Common myeloid progenitor, CD34-positive (primary cell): ENCODE results near the gene TST.

Source experiments
- CTCF ChIA-PET: fragments of 350-600 bp; sonication (Branson Sonifier 250); formaldehyde crosslinking; loops from one replicate; lab custom pipeline; 2021; ENCODE audit warnings: antibody characterized with exemption; lab: Charles Lee
- POLR2A ChIA-PET: fragments of 350-600 bp; sonication (Branson Sonifier 250); formaldehyde crosslinking; loops from one replicate; lab custom pipeline; 2021; ENCODE audit warnings: antibody characterized with exemption; lab: Charles Lee
- DNase-seq, 3 donors: peaks; one replicate each; pipeline versions ENCODE4 v3.0.0 to v3.0.0-alpha.2; 2013
- H3K27ac ChIP-seq, 2 experiments: 1 replicate in 1 of 2; 2 replicates in 1 of 2; pipeline ENCODE4 v1.7.0; 2013; ENCODE audit warnings: inconsistent platforms in 2 of 2, low read length in 2 of 2, mild to moderate bottlenecking in 2 of 2, low read depth in 1 of 2, moderate library complexity in 1 of 2; ENCODE audit not compliant: severe bottlenecking in 2 of 2, insufficient read depth in 1 of 2, poor library complexity in 1 of 2
- H3K27me3 ChIP-seq, 5 experiments: replicated peaks in 2 of 5; 1 replicate in 3 of 5; 2 replicates in 2 of 5; pipeline versions ENCODE4 v1.6.1 to v1.7.0; 2013; ENCODE audit warnings: low read length in 4 of 5, mild to moderate bottlenecking in 2 of 5, moderate library complexity in 2 of 5, inconsistent platforms in 1 of 5; ENCODE audit not compliant: insufficient read depth in 5 of 5, control insufficient read depth in 4 of 5
- H3K36me3 ChIP-seq, 4 experiments: 1 replicate in 2 of 4; 2 replicates in 2 of 4; pipeline versions ENCODE4 v1.6.1 to v1.7.0; 2013; ENCODE audit warnings: low read length in 3 of 4, control low read depth in 1 of 4, mild to moderate bottlenecking in 1 of 4; ENCODE audit not compliant: control insufficient read depth in 4 of 4, insufficient read depth in 4 of 4
- H3K4me1 ChIP-seq, 4 experiments: 1 replicate in 3 of 4; 2 replicates in 1 of 4; pipeline versions ENCODE4 v1.6.1 to v1.7.1; 2013; ENCODE audit warnings: low read length in 3 of 4, mild to moderate bottlenecking in 3 of 4, control low read depth in 1 of 4, inconsistent platforms in 1 of 4, moderate library complexity in 1 of 4; ENCODE audit not compliant: control insufficient read depth in 4 of 4, insufficient read depth in 4 of 4; ENCODE audit errors: control extremely low read depth in 1 of 4
- H3K4me3 ChIP-seq, 7 experiments: 1 replicate in 4 of 7; 2 replicates in 3 of 7; pipeline versions ENCODE4 v1.5.1 to v1.7.0; 2013; ENCODE audit warnings: mild to moderate bottlenecking in 7 of 7, low read length in 6 of 7, moderate library complexity in 6 of 7, inconsistent platforms in 2 of 7, low read depth in 2 of 7, control low read depth in 1 of 7; ENCODE audit not compliant: insufficient read depth in 4 of 7, control insufficient read depth in 1 of 7; ENCODE audit errors: extremely low read depth in 1 of 7
- H3K9me3 ChIP-seq, 5 experiments: 1 replicate in 4 of 5; 2 replicates in 1 of 5; pipeline versions ENCODE4 v1.6.1 to v1.7.1; 2013; ENCODE audit warnings: low read length in 4 of 5, mild to moderate bottlenecking in 2 of 5, inconsistent platforms in 1 of 5, low read depth in 1 of 5, moderate library complexity in 1 of 5; ENCODE audit not compliant: control insufficient read depth in 4 of 5, insufficient read depth in 2 of 5; ENCODE audit errors: control extremely low read depth in 1 of 5
- WGBS: methylation state at CpG from one replicate; pipeline ENCODE4 v1.1.5; 2013; ENCODE audit not compliant: insufficient coverage; 5-methylcytosine and 5-hydroxymethylcytosine counted together

Gene TST

DNA sequence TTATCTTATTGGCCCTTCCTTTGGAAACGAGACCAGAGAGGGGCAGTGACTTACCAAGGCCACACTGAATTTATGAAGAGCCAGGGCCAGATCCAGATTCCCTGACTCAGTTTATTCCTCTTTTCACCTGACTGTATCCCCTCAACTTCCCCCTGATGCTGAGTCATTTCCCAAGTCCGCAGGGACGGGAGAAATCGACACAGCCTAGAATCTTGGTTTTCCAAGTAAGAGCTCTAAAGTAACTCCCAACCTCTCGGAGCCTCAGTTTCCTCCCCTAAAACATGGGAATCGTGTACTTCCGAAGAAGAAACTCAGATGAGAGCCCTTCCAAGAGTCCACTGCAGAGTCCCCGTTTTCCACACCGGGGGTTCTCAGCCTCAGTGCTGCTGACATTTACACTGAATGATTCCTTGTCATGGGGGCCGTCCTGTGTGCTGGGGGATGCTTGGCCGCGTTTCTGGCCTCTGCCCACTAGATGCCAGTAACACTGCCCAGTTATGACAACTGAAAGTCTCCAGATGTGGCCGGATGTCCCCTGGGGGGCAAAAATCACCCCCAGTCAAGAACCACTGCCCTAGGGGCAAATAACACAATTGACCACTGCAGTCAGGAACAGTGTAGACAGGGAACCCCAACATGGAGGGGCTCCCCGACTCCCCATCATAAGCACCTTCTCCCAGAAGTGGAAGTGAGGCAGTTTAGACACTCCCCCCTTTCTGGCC is 11.5 kb upstream of the TST start:
- DNase-seq = no peak
- 89% methylated on average over 14 of the region's 14 CpGs for WGBS
- Histone ChIP-seq H3K36me3 (peaks cover 0 to 43% (median 22%) of the 10 kb centered on the region in 4 experiments), H3K27ac (no peak overlapping the region), H3K4me3 (no peak overlapping the region), H3K27me3 (no peaks in the 10 kb centered on the region), H3K4me1 (no peaks in the 10 kb centered on the region), H3K9me3 (no peaks in the 10 kb centered on the region)
- POLR2A ChIA-PET = no interaction called here
- CTCF ChIA-PET = interaction anchor here (1.2 to 6.2 kb wide), 4 partner anchors 11 to 20 kb away, joined by 3 to 39 read pairs (median 14); partner anchors contain the start of genes MPST and TST

DNA sequence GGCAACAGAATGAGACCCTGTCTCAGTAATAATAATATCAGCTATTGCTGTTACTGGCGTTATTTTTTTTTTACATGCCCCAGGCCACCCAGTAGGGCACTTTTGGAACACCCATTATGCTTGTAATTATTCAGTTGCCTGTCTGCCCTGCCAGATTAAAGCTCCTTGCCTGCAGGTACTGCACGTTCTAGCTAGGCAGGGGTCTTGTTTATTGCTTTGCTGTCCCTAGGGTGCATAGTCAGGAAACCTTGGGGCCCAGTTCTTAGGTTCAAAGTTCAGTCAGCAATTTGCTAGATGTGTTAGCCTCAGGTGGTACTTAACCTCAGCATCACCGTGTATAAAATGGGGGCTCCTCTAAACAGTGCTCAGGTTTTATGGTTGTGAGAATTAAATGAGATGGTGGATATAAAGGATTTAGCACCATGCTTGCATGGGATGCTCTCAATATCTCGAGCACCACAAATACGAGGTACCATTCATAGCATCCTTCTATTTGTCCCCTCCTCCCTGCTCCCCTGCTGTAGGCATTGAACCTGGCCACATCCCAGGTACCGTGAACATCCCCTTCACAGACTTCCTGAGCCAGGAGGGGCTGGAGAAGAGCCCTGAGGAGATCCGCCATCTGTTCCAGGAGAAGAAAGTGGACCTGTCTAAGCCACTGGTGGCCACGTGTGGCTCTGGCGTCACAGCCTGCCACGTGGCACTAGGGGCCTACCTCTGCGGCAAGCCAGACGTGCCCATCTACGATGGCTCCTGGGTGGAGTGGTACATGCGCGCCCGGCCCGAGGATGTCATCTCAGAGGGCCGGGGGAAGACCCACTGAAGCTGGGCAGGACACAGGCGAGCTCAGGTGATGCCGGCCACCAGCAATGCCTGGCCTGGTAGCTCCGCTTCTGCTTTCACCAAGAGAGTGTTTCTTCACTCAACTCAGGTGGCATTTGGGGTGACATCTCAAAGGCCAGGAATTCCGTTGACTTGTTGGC is 9.7 kb upstream of the TST start:
- no peak overlapping the region for H3K4me3 ChIP-seq
- ChIA-PET POLR2A (no interaction called here), CTCF (interaction anchor here (0.8 to 6.2 kb wide), 5 partner anchors 9 to 41 kb away, joined by 3 to 39 read pairs (median 6); partner anchors contain the start of genes MPST and TST)
- DNase-seq = no peak
- no peaks in the 10 kb centered on the region for H3K9me3 ChIP-seq
- H3K4me1 ChIP-seq = no peaks in the 10 kb centered on the region
- WGBS = 99% methylated on average over 20 of the region's 22 CpGs
- no peak overlapping the region for H3K27ac ChIP-seq
- H3K36me3 ChIP-seq = peaks cover 5 to 60% (median 33%) of the 10 kb centered on the region in 4 experiments
- H3K27me3 ChIP-seq = no peaks in the 10 kb centered on the region

DNA sequence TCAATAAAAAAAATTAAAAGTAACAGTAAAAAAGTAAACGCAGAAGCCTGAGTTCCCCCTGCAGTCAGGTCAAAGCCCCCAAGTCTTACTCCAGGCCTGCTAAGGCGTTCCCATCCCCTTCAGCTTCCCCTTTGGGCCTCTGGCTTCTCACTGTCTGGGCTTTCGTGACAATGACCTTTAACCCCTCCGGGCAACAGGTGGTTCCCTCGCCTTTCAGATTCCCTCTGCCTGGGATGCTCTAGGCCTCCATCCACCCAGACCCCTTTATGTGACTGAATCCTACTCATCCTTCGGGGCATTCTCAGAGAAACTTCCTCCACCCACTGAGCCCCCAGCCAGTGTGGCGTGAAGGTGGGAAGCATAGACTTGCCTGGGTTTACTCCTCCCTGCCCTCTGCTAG is 8.3 kb upstream of the TST start:
- Histone ChIP-seq H3K27me3 (no peaks in the 10 kb centered on the region), H3K27ac (no peak overlapping the region), H3K9me3 (no peaks in the 10 kb centered on the region), H3K36me3 (peaks cover 5 to 64% (median 33%) of the 10 kb centered on the region in 4 experiments), H3K4me3 (no peak overlapping the region), H3K4me1 (peaks cover 0 to 2% (median 0%) of the 10 kb centered on the region in 4 experiments)
- no peak for DNase-seq
- ChIA-PET CTCF (no interaction called here), POLR2A (no interaction called here)
- WGBS = 94% methylated on average over 7 of the region's 7 CpGs

DNA sequence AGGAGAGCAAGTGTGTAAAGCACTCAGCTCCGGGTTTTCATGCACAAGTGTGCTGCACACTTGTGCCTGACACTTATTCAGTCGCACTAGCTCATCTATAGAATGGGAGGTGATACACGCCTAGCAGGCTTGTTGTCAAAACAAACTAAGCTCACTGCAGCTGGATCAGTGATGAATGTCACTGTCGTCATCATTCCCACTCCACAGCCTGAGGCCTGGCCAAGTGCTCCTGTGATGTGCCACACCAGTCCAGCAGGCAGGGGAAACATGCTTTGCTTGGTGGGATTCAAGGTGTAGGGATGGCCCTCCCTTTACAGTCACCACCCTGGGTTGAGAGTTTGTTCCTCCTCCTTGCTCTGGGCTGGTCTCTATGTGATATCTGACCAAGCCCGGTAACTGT is 7.1 kb upstream of the TST start:
- ChIA-PET POLR2A (no interaction called here), CTCF (interaction anchor here (1.1 to 1.8 kb wide), 2 partner anchors 18 to 190 kb away, joined by 3 to 7 read pairs; no protein-coding TSS in a partner anchor)
- DNase-seq = no peak
- Histone ChIP-seq H3K4me1 (peaks cover 0 to 13% (median 2%) of the 10 kb centered on the region in 4 experiments), H3K36me3 (peaks cover 5 to 65% (median 33%) of the 10 kb centered on the region in 4 experiments), H3K27me3 (no peaks in the 10 kb centered on the region), H3K27ac (no peak overlapping the region), H3K4me3 (no peak overlapping the region), H3K9me3 (no peaks in the 10 kb centered on the region)
- 100% methylated on average over 5 of the region's 5 CpGs for WGBS

DNA sequence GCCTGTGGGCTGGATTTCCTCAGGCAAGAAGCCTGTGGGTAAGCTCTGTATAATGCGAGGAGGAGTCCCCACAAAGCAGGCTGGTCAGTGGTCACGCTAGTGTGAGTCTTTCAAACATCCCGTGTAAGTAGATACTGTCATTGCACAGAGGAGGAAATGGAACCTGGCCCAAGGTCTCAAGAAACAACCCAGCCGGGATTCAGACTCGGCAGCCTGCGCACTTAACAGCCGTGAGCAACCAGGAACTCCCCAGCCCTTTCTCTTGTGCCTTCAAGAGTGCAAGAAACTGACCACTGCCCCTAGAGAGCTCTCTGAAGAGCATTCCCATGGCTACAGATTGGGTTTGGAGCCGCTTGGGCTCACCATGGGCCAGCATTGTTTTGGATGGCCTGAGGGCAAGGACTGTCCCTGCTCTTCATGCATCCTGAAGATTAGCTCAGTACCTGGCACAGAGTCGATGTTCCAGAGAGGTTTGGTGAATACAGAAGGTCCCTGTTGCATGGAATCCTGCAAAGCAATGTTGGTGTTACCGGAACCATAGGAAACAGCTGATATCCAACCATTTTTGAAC is 6.3 kb upstream of the TST start:
- Histone ChIP-seq H3K36me3 (peaks cover 5 to 64% (median 33%) of the 10 kb centered on the region in 4 experiments), H3K4me1 (peaks cover 0 to 16% (median 4%) of the 10 kb centered on the region in 4 experiments), H3K27ac (no peak overlapping the region), H3K9me3 (no peaks in the 10 kb centered on the region), H3K4me3 (no peak overlapping the region), H3K27me3 (no peaks in the 10 kb centered on the region)
- DNase-seq = no peak
- POLR2A ChIA-PET = no interaction called here
- WGBS = 96% methylated on average over 10 of the region's 10 CpGs
- CTCF ChIA-PET = interaction anchor here (1.0 to 1.8 kb wide), 3 partner anchors 18 to 242 kb away, joined by 3 to 7 read pairs (median 3); no protein-coding TSS in a partner anchor

DNA sequence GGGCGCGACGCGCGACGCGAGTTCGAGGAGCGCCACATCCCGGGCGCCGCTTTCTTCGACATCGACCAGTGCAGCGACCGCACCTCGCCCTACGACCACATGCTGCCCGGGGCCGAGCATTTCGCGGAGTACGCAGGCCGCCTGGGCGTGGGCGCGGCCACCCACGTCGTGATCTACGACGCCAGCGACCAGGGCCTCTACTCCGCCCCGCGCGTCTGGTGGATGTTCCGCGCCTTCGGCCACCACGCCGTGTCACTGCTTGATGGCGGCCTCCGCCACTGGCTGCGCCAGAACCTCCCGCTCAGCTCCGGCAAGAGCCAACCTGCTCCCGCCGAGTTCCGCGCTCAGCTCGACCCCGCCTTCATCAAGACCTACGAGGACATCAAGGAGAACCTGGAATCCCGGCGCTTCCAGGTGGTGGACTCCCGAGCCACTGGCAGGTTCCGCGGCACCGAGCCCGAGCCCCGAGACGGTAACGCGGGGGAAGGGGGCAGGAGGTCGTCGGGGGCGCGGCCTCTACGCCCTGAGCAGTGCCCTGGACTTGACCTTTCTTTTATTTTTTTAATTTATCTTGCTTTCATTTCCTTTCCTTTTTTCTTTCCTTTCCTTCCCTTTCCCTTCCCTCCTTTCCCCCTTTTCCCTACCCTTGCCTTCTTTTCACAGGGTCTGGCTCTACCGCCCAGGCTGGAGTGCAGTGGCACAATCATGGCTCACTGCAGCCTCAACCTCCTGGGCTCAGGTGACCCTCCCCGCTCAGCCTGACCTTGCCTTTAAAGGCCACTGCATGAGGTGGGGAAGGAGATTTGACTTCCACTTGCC is 5.3 kb upstream of the TST start:
- WGBS = 98% methylated on average over 68 of the region's 71 CpGs
- H3K4me1 ChIP-seq = peaks cover 3 to 22% (median 11%) of the 10 kb centered on the region in 4 experiments
- H3K27ac ChIP-seq = no peak overlapping the region
- H3K27me3 ChIP-seq = no peaks in the 10 kb centered on the region
- no peak overlapping the region for H3K4me3 ChIP-seq
- DNase-seq = no peak
- ChIA-PET POLR2A (no interaction called here), CTCF (interaction anchor here (0.6 to 1.8 kb wide), 6 partner anchors 12 to 241 kb away, joined by 3 to 7 read pairs (median 4); no protein-coding TSS in a partner anchor)
- no peaks in the 10 kb centered on the region for H3K9me3 ChIP-seq
- peaks cover 5 to 54% (median 27%) of the 10 kb centered on the region in 4 experiments for H3K36me3 ChIP-seq
